ENCODE data around the gene TPD52L1.

The TPD52L1 gene

GRCh38 chr6:125285936-125286335, 132.4 kb downstream of the TPD52L1 start:
- Histone ChIP-seq H2BK15ac (ENCODE audit: low read depth, poor library complexity, severe bottlenecking) (no peak overlapping the region), H3K9ac (ENCODE audit: low read length) (no peak overlapping the region), H3K4ac (ENCODE audit: low read depth in 1 of 2, low read length in 2 of 2) (no peak overlapping the region), H4K91ac (ENCODE audit: low read length) (no peak overlapping the region), H2BK120ac (ENCODE audit: low read depth, low read length) (no peak overlapping the region), H3K27ac (ENCODE audit: low read length, poor library complexity, severe bottlenecking) (no peak overlapping the region), H3K27me3 (ENCODE audit: control insufficient read depth in 1 of 2, insufficient read depth in 1 of 2, low read length in 2 of 2) (no peaks in the 10 kb centered on the region), H3K4me3 (ENCODE audit: insufficient read depth in 1 of 2, low read depth in 1 of 2, low read length in 2 of 2) (no peak overlapping the region), H3K4me1 (ENCODE audit: control insufficient read depth, insufficient read depth, low read depth, low read length) (no peaks in the 10 kb centered on the region), H2AFZ (ENCODE audit: low read depth, low read length) (no peak overlapping the region), H4K8ac (ENCODE audit: low read length) (no peak overlapping the region), H2AK5ac (ENCODE audit: low read length, severe bottlenecking) (no peak overlapping the region), H2BK12ac (ENCODE audit: low read length in 2 of 2) (no peak overlapping the region), H3K36me3 (ENCODE audit: control insufficient read depth in 1 of 2, insufficient read depth in 2 of 2, low read depth in 1 of 2, low read length in 2 of 2) (peaks cover 10 to 59% of the 10 kb centered on the region in 2 experiments), H3K18ac (ENCODE audit: low read depth in 1 of 2, low read length in 2 of 2) (no peak overlapping the region), H3K23ac (ENCODE audit: low read length in 2 of 2) (no peak overlapping the region), H3K9me3 (ENCODE audit: control insufficient read depth, low read length) (peaks cover 14% of the 10 kb centered on the region), H3K14ac (ENCODE audit: low read length in 2 of 2) (no peak overlapping the region), H3K79me1 (replicated peaks; ENCODE audit: low read length, poor library complexity, severe bottlenecking) (peaks cover 8% of the 10 kb centered on the region), H2BK5ac (ENCODE audit: low read depth, low read length, poor library complexity, severe bottlenecking) (no peak overlapping the region), H3K4me2 (ENCODE audit: low read length, poor library complexity, severe bottlenecking) (no peak overlapping the region)
- peak; percentile 14 for DNase-seq
- no CpG with 5 or more reads among the region's 1 CpG for whole genome bisulfite sequencing

- H3K27me3 ChIP-seq (ENCODE audit: control insufficient read depth in 1 of 2, insufficient read depth in 1 of 2, low read length in 2 of 2): no peaks in the 10 kb centered on the region
- no peak for DNase-seq
- peaks cover 15 to 68% of the 10 kb centered on the region in 2 experiments for H3K36me3 ChIP-seq (ENCODE audit: control insufficient read depth in 1 of 2, insufficient read depth in 2 of 2, low read depth in 1 of 2, low read length in 2 of 2)
- H3K79me1 ChIP-seq (replicated peaks; ENCODE audit: low read length, poor library complexity, severe bottlenecking): peaks cover 13% of the 10 kb centered on the region
- H2BK120ac ChIP-seq (ENCODE audit: low read depth, low read length): no peak overlapping the region
- no peak overlapping the region for H3K9ac ChIP-seq (ENCODE audit: low read length)
- H3K4me1 ChIP-seq (ENCODE audit: control insufficient read depth, insufficient read depth, low read depth, low read length): no peaks in the 10 kb centered on the region
- no peak overlapping the region for H4K91ac ChIP-seq (ENCODE audit: low read length)
- H2AFZ ChIP-seq (ENCODE audit: low read depth, low read length): no peak overlapping the region
- 94% methylated on average over 9 of the region's 9 CpGs for WGBS
- H4K8ac ChIP-seq (ENCODE audit: low read length): no peak overlapping the region
- no peak overlapping the region for H2AK5ac ChIP-seq (ENCODE audit: low read length, severe bottlenecking)
- H2BK5ac ChIP-seq (ENCODE audit: low read depth, low read length, poor library complexity, severe bottlenecking): no peak overlapping the region
- H3K23ac ChIP-seq (ENCODE audit: low read length in 2 of 2): no peak overlapping the region
- no peak overlapping the region for H3K4me2 ChIP-seq (ENCODE audit: low read length, poor library complexity, severe bottlenecking)
- H3K4ac ChIP-seq (ENCODE audit: low read depth in 1 of 2, low read length in 2 of 2): no peak overlapping the region
- H3K14ac ChIP-seq (ENCODE audit: low read length in 2 of 2): peak overlapping the region in 1 of 2 experiments; percentile 83
- H3K9me3 ChIP-seq (ENCODE audit: control insufficient read depth, low read length): peaks cover 13% of the 10 kb centered on the region
- no peak overlapping the region for H3K18ac ChIP-seq (ENCODE audit: low read depth in 1 of 2, low read length in 2 of 2)
- H2BK12ac ChIP-seq (ENCODE audit: low read length in 2 of 2): no peak overlapping the region
- H2BK15ac ChIP-seq (ENCODE audit: low read depth, poor library complexity, severe bottlenecking): no peak overlapping the region
- H3K27ac ChIP-seq (ENCODE audit: low read length, poor library complexity, severe bottlenecking): no peak overlapping the region
- H3K4me3 ChIP-seq (ENCODE audit: insufficient read depth in 1 of 2, low read depth in 1 of 2, low read length in 2 of 2): no peak overlapping the region
Measured at GRCh38 chr6:125287718-125288117, 134.1 kb downstream of the TPD52L1 start.

- Histone ChIP-seq H4K91ac (ENCODE audit: low read length) (no peak overlapping the region), H3K9me3 (ENCODE audit: control insufficient read depth, low read length) (no peaks in the 10 kb centered on the region), H2AFZ (ENCODE audit: low read depth, low read length) (no peak overlapping the region), H3K23ac (ENCODE audit: low read length in 2 of 2) (no peak overlapping the region), H3K36me3 (ENCODE audit: control insufficient read depth in 1 of 2, insufficient read depth in 2 of 2, low read depth in 1 of 2, low read length in 2 of 2) (peaks cover 8 to 92% of the 10 kb centered on the region in 2 experiments), H3K18ac (ENCODE audit: low read depth in 1 of 2, low read length in 2 of 2) (no peak overlapping the region), H2BK120ac (ENCODE audit: low read depth, low read length) (no peak overlapping the region), H3K4me3 (ENCODE audit: insufficient read depth in 1 of 2, low read depth in 1 of 2, low read length in 2 of 2) (no peak overlapping the region), H4K8ac (ENCODE audit: low read length) (no peak overlapping the region), H3K4ac (ENCODE audit: low read depth in 1 of 2, low read length in 2 of 2) (no peak overlapping the region), H3K9ac (ENCODE audit: low read length) (no peak overlapping the region), H3K4me2 (ENCODE audit: low read length, poor library complexity, severe bottlenecking) (no peak overlapping the region), H3K4me1 (ENCODE audit: control insufficient read depth, insufficient read depth, low read depth, low read length) (no peaks in the 10 kb centered on the region), H2BK5ac (ENCODE audit: low read depth, low read length, poor library complexity, severe bottlenecking) (no peak overlapping the region), H3K79me1 (replicated peaks; ENCODE audit: low read length, poor library complexity, severe bottlenecking) (peaks cover 22% of the 10 kb centered on the region), H2BK15ac (ENCODE audit: low read depth, poor library complexity, severe bottlenecking) (no peak overlapping the region), H3K27me3 (ENCODE audit: control insufficient read depth in 1 of 2, insufficient read depth in 1 of 2, low read length in 2 of 2) (no peaks in the 10 kb centered on the region), H2AK5ac (ENCODE audit: low read length, severe bottlenecking) (no peak overlapping the region), H3K27ac (ENCODE audit: low read length, poor library complexity, severe bottlenecking) (no peak overlapping the region), H2BK12ac (ENCODE audit: low read length in 2 of 2) (no peak overlapping the region), H3K14ac (ENCODE audit: low read length in 2 of 2) (no peak overlapping the region)
- WGBS: 98% methylated on average over 2 of the region's 3 CpGs
- DNase-seq: no peak
Measured at GRCh38 chr6:125293587-125293986, 140.0 kb downstream of the TPD52L1 start.

DNA sequence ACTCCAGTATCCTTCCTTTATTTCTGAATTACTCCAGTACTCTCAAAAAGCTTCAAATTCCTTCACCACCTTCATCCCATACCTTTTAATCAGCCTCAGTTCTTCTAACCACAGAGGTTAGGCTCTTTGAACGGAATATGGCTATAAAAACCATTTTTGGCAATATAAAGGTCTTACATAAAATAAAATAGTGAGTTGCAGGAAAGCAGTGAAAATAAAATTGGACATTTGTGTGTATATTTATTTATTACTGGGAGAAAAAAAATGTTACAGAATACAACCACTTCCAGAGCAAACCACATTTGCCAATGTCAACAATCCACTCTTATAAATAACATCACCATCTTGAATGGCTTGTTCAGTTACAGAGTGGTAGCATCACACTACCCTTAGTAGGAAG, 140.5 kb downstream of the TPD52L1 start:
- H3K27me3 ChIP-seq (ENCODE audit: control insufficient read depth in 1 of 2, insufficient read depth in 1 of 2, low read length in 2 of 2): no peaks in the 10 kb centered on the region
- no peak overlapping the region for H3K4me3 ChIP-seq (ENCODE audit: insufficient read depth in 1 of 2, low read depth in 1 of 2, low read length in 2 of 2)
- peaks cover 23% of the 10 kb centered on the region for H3K79me1 ChIP-seq (replicated peaks; ENCODE audit: low read length, poor library complexity, severe bottlenecking)
- no peak overlapping the region for H3K23ac ChIP-seq (ENCODE audit: low read length in 2 of 2)
- no peak overlapping the region for H4K8ac ChIP-seq (ENCODE audit: low read length)
- H2BK12ac ChIP-seq (ENCODE audit: low read length in 2 of 2): no peak overlapping the region
- H3K4ac ChIP-seq (ENCODE audit: low read depth in 1 of 2, low read length in 2 of 2): no peak overlapping the region
- DNase-seq: no peak
- H2AFZ ChIP-seq (ENCODE audit: low read depth, low read length): no peak overlapping the region
- no peak overlapping the region for H3K18ac ChIP-seq (ENCODE audit: low read depth in 1 of 2, low read length in 2 of 2)
- no peak overlapping the region for H2BK120ac ChIP-seq (ENCODE audit: low read depth, low read length)
- H3K36me3 ChIP-seq (ENCODE audit: control insufficient read depth in 1 of 2, insufficient read depth in 2 of 2, low read depth in 1 of 2, low read length in 2 of 2): peaks cover 10 to 96% of the 10 kb centered on the region in 2 experiments
- no CpG with 5 or more reads among the region's 1 CpG for WGBS
- no peak overlapping the region for H3K14ac ChIP-seq (ENCODE audit: low read length in 2 of 2)
- H2AK5ac ChIP-seq (ENCODE audit: low read length, severe bottlenecking): no peak overlapping the region
- H3K4me1 ChIP-seq (ENCODE audit: control insufficient read depth, insufficient read depth, low read depth, low read length): no peaks in the 10 kb centered on the region
- H3K27ac ChIP-seq (ENCODE audit: low read length, poor library complexity, severe bottlenecking): no peak overlapping the region
- no peak overlapping the region for H3K4me2 ChIP-seq (ENCODE audit: low read length, poor library complexity, severe bottlenecking)
- H4K91ac ChIP-seq (ENCODE audit: low read length): no peak overlapping the region
- H3K9me3 ChIP-seq (ENCODE audit: control insufficient read depth, low read length): no peaks in the 10 kb centered on the region
- H2BK5ac ChIP-seq (ENCODE audit: low read depth, low read length, poor library complexity, severe bottlenecking): no peak overlapping the region
- no peak overlapping the region for H2BK15ac ChIP-seq (ENCODE audit: low read depth, poor library complexity, severe bottlenecking)
- no peak overlapping the region for H3K9ac ChIP-seq (ENCODE audit: low read length)

All from mesenchymal stem cell (in vitro differentiated cells and primary cell).